ENCODE measurements around the gene TRAPPC3L. TPM values are rescaled to one million over a fixed set of nuclear protein-coding genes. Genes with fewer than 3 reads are reported as not detected.
A peak's percentile ranks its signal among the peaks of the same experiment; 100 is the strongest.

TRAPPC3L gene
- total RNA-seq, 4 donors from 2014 or later = not detected

DNA sequence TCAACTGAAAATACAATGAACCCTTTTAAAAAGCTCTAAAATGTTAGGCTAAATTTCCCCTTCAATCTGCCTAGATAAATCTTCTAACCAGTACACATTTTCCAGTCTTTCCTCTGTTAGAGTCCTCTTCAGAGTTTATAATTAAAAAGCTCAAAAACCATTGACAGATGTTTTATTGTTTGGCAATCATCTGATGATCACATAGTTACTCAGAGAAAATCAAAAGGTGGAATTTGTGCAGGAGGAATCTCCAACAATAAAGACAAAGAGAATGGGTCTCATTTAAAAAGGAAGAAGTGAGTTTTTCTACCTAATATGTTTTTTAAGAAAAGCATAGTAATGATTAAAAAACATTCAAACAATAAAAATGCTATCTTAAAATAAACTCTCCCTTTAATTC lies 3.1 kb downstream of the TRAPPC3L start:
- ATAC-seq (no peak), DNase-seq (no peak)
- Histone ChIP-seq H3K9me3 (no peaks in the 10 kb centered on the region), H3K4me3 (no peak overlapping the region), H3K36me3 (no peaks in the 10 kb centered on the region), H3K4me1 (no peaks in the 10 kb centered on the region), H3K27ac (no peak overlapping the region), H3K27me3 (no peaks in the 10 kb centered on the region)
- intact Hi-C loops (cut with DNase I; ENCODE audit: low total_unique reads) (no loop called here), in situ Hi-C loops (cut with MboI; ENCODE audit: low sequenced_read_pairs in 4 of 4) (loop anchor here in 1 of 4 donors (25.0 kb wide), 1 partner anchor 255 kb away; the partner anchor contains the start of gene TSPYL1)
- TF ChIP-seq, protein P1, sequence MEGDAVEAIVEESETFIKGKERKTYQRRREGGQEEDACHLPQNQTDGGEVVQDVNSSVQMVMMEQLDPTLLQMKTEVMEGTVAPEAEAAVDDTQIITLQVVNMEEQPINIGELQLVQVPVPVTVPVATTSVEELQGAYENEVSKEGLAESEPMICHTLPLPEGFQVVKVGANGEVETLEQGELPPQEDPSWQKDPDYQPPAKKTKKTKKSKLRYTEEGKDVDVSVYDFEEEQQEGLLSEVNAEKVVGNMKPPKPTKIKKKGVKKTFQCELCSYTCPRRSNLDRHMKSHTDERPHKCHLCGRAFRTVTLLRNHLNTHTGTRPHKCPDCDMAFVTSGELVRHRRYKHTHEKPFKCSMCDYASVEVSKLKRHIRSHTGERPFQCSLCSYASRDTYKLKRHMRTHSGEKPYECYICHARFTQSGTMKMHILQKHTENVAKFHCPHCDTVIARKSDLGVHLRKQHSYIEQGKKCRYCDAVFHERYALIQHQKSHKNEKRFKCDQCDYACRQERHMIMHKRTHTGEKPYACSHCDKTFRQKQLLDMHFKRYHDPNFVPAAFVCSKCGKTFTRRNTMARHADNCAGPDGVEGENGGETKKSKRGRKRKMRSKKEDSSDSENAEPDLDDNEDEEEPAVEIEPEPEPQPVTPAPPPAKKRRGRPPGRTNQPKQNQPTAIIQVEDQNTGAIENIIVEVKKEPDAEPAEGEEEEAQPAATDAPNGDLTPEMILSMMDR (IDR thresholded peaks at IDR 0.05 in 4 of 5, conservative IDR thresholded peaks at IDR 0.05 in 1 of 5) = no peak
- no peak for TF ChIP-seq POLR2A (IDR thresholded peaks at IDR 0.05)

DNA sequence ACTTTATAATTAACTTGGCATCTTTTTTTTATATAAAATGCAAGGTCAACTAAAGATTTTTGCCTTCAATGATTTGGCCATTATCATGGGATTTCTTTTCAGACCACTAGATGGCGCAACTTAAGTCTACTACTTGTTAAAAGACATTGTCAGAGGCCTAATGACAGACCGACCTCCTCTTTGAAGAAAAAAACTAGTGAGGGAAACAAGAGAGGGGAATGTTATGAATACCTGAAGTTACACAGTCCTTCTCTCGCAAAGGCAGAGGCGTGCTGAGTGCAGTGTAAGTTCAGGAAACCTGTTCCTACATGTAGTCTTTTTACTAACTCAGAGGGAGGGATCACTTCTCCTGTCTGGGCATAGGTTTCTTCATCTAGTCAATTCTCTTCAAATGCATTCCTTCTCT lies 9.3 kb downstream of the TRAPPC3L start:
- in situ Hi-C loops (cut with MboI; ENCODE audit: low sequenced_read_pairs in 4 of 4) = loop anchor here in 3 of 4 donors (10.0 to 25.0 kb wide), 2 partner anchors 249 to 261 kb away; partner anchors contain the start of gene TSPYL1 (in 3 of the 3)

DNA sequence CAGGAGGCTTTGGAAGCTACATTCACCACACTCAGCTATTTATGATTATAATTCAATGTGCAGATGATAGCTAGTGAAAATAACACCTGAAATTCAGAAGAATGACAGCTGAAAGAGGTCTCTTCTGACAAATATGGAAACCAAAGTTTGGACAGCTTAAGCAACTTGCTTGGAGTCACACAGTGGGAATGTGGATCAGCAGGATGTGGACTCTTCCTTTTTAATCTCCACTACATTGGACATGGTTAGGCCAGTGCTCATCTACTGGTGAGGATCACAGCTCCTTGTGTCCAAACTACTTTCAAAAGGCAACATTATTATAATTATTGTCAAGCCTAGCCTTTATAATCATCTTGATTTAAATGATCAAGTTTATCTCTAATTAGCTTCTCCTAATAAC lies 10.4 kb downstream of the TRAPPC3L start:
- no peak for TF ChIP-seq POLR2A (IDR thresholded peaks at IDR 0.05)
- Histone ChIP-seq H3K4me1 (peaks cover 0 to 10% of the 10 kb centered on the region in 2 donors), H3K9me3 (no peaks in the 10 kb centered on the region), H3K36me3 (no peaks in the 10 kb centered on the region), H3K27me3 (no peaks in the 10 kb centered on the region), H3K4me3 (no peak overlapping the region), H3K27ac (no peak overlapping the region)
- in situ Hi-C loops (cut with MboI; ENCODE audit: low sequenced_read_pairs in 4 of 4) (loop anchor here in 3 of 4 donors (10.0 to 25.0 kb wide), 2 partner anchors 248 to 260 kb away; partner anchors contain the start of gene TSPYL1 (in 3 of the 3)), intact Hi-C loops (cut with DNase I; ENCODE audit: low total_unique reads) (loop anchor here (10.0 kb wide), 1 partner anchor 110 kb away; no protein-coding TSS in a partner anchor)
- ATAC-seq (no peak), DNase-seq (no peak)

More for the DNA sequence above, 9.3 kb downstream of the TRAPPC3L start:
- H3K36me3 ChIP-seq = no peaks in the 10 kb centered on the region
- ATAC-seq = peak; percentile 66 to 81
- H3K9me3 ChIP-seq = no peaks in the 10 kb centered on the region
- peak overlapping the region in 2 of 4 donors; percentile 41 to 51 for H3K27ac ChIP-seq
- intact Hi-C loops (cut with DNase I; ENCODE audit: low total_unique reads) = loop anchor here (1.0 to 10.0 kb wide), 2 partner anchors 25 to 109 kb away; no protein-coding TSS in a partner anchor
- TF ChIP-seq, protein P1 (IDR thresholded peaks at IDR 0.05 in 4 of 5, conservative IDR thresholded peaks at IDR 0.05 in 1 of 5) = peak; percentile 47 to 79 (median 66)
- no peak for TF ChIP-seq POLR2A (IDR thresholded peaks at IDR 0.05)
- no peaks in the 10 kb centered on the region for H3K27me3 ChIP-seq
- H3K4me3 ChIP-seq = no peak overlapping the region
- DNase-seq = no peak
- peaks cover 0 to 10% of the 10 kb centered on the region in 2 donors for H3K4me1 ChIP-seq

DNA sequence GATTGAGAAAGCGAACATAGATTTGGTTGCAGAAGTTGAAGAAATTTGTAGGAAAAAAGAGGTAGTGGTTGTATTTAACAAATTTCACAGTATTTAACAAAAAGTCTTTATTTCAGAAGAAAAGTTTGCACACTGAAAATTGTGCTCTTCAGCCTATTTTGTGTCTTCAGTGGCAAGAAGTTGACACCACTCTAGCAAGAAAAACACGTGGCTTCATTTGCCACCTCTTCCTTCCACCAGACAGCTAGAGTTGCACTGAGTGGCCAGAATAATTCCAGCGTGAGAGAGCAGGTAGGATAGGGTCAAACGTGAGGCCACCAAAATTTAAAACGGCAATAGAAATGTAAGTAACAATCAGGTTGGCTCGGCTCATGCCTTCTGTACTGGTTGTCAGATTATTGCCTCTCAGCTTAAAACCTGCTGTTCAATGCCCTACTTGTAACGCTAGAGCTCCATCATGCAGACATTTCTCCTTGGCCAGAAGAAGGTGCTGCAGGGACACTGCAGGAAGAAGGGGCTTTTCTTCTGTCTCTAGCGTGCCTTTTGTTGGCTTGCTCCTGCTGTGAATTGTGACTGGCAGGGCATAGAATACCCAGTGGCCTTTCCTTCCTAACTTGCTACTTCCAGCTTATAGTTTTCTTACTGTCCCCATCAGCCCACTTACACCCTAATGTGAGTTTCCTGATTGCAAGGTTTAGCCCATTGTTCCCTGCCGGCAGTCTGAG lies 12.1 kb downstream of the TRAPPC3L start:
- in situ Hi-C loops (cut with MboI; ENCODE audit: low sequenced_read_pairs in 4 of 4) = loop anchor here (5.0 to 25.0 kb wide), 3 partner anchors 246 to 266 kb away; partner anchors contain the start of gene TSPYL1 (in 3 of the 4)

More for the DNA sequence above, 12.1 kb downstream of the TRAPPC3L start:
- Histone ChIP-seq H3K9me3 (no peaks in the 10 kb centered on the region), H3K4me3 (no peak overlapping the region), H3K27ac (no peak overlapping the region), H3K27me3 (no peaks in the 10 kb centered on the region), H3K4me1 (peaks cover 0 to 10% of the 10 kb centered on the region in 2 donors), H3K36me3 (no peaks in the 10 kb centered on the region)
- no peak for DNase-seq
- ATAC-seq = no peak
- intact Hi-C loops (cut with DNase I; ENCODE audit: low total_unique reads) = loop anchor here (5.0 to 10.0 kb wide), 2 partner anchors 111 to 161 kb away; partner anchors contain the start of gene DSE
- TF ChIP-seq POLR2A (IDR thresholded peaks at IDR 0.05) = no peak
- TF ChIP-seq, protein P1 (IDR thresholded peaks at IDR 0.05 in 4 of 5, conservative IDR thresholded peaks at IDR 0.05 in 1 of 5) = no peak

All from gastrocnemius medialis (tissue), 4 donors.